Measurements from ENCODE around the gene PRKG2.

PRKG2 gene

GRCh38 chr4:81038636-81039350 lies 176.2 kb downstream of the PRKG2 start:
- ChIA-PET POLR2A (no interaction called here), CTCF (interaction anchor here (0.9 to 3.4 kb wide), 20 partner anchors 9 to 836 kb away, joined by 3 to 40 read pairs (median 5); partner anchors contain the start of gene BMP3)
- no peak for DNase-seq (ENCODE audit: low read depth, low spot score)
- no peak for TF ChIP-seq CTCF (IDR thresholded peaks at IDR 0.05; ENCODE audit: insufficient read depth, low read length, missing control alignments)
- no peak overlapping the region for H3K4me3 ChIP-seq (ENCODE audit: low read depth, low read length)
